Peyer's patch (tissue), 4 donors: ENCODE measurements around the gene MYL6B. TPM values are rescaled to one million over a fixed set of nuclear protein-coding genes. Genes with fewer than 3 reads are reported as not detected.
"Not testable (repeated sequence)": the region's sequence is repeated elsewhere in the genome, so short reads cannot be mapped to it uniquely, and the experiment has no call there.

Source experiments
- DNase-seq, 3 donors: peaks; one replicate each; pipeline ENCODE4 v3.0.0-alpha.2; 2017 to 2019
- H3K27ac ChIP-seq, 4 donors: fragments of 200-600 bp; sonication (generic); one replicate each; pipeline ENCODE4 v1.5.1; 2016 to 2019
- H3K27me3 ChIP-seq, 2 donors: fragments of 200-600 bp; sonication (generic); one replicate each; pipeline ENCODE4 v1.5.1; 2019
- H3K36me3 ChIP-seq, 3 donors: fragments of 200-600 bp; sonication (generic); one replicate each; pipeline ENCODE4 v1.5.1; 2016 to 2019
- H3K4me1 ChIP-seq, 4 donors: fragments of 200-600 bp; sonication (generic); one replicate each; pipeline ENCODE4 v1.5.1; 2016 to 2019
- H3K4me3 ChIP-seq, 4 donors: fragments of 200-600 bp; sonication (generic); 1 replicate in 3 of 4; 2 replicates in 1 of 4; pipeline ENCODE4 v1.5.1; 2016 to 2019; ENCODE audit warnings: mild to moderate bottlenecking in 1 of 4
- H3K9me3 ChIP-seq, 4 donors: fragments of 200-600 bp; sonication (generic); one replicate each; pipeline ENCODE4 v1.5.1; 2016 to 2019; ENCODE audit warnings: mild to moderate bottlenecking in 1 of 4
- POLR2A ChIP-seq, 2 donors: fragments of 450-650 bp; IDR thresholded peaks; one replicate each; pipeline ENCODE4 v1.5.1; 2017; ENCODE audit warnings: antibody characterized with exemption in 2 of 2, mild to moderate bottlenecking in 2 of 2, moderate library complexity in 2 of 2
- total RNA-seq, 4 donors: library from RNA; depleted of rRNA; stranded (reverse); fragments of >200 nt; gene quantifications; one replicate each; pipeline ENCODE4 v1.1.0, GENCODE V29; 2016
- TF ChIP-seq, protein P1 (sequence below), 6 experiments: fragments of 450-650 bp in 4 of 6; fragments of 200-600 bp in 2 of 6; sonication (generic) in 1 of 6; IDR thresholded peaks; one replicate each; pipeline ENCODE4 v1.5.1; 2017 to 2019; ENCODE audit warnings: antibody characterized with exemption in 6 of 6, mild to moderate bottlenecking in 3 of 6, moderate library complexity in 1 of 6

Gene MYL6B
- total RNA-seq, 4 donors from 2014 or later: 16.0 to 46.2 (median 21.3) TPM

- Histone ChIP-seq H3K4me3 (peak overlapping the region; percentile 89 to 98 (median 94)), H3K36me3 (peaks cover 0 to 9% (median 0%) of the 10 kb centered on the region in 3 donors), H3K4me1 (peaks cover 3 to 18% (median 7%) of the 10 kb centered on the region in 4 donors), H3K27me3 (no peaks in the 10 kb centered on the region), H3K27ac (peak overlapping the region; percentile 91 to 95 (median 93)), H3K9me3 (no peaks in the 10 kb centered on the region)
- TF ChIP-seq POLR2A (IDR thresholded peaks at IDR 0.05): peak in 1 of 2 donors; percentile 11
- TF ChIP-seq, protein P1, sequence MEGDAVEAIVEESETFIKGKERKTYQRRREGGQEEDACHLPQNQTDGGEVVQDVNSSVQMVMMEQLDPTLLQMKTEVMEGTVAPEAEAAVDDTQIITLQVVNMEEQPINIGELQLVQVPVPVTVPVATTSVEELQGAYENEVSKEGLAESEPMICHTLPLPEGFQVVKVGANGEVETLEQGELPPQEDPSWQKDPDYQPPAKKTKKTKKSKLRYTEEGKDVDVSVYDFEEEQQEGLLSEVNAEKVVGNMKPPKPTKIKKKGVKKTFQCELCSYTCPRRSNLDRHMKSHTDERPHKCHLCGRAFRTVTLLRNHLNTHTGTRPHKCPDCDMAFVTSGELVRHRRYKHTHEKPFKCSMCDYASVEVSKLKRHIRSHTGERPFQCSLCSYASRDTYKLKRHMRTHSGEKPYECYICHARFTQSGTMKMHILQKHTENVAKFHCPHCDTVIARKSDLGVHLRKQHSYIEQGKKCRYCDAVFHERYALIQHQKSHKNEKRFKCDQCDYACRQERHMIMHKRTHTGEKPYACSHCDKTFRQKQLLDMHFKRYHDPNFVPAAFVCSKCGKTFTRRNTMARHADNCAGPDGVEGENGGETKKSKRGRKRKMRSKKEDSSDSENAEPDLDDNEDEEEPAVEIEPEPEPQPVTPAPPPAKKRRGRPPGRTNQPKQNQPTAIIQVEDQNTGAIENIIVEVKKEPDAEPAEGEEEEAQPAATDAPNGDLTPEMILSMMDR (IDR thresholded peaks at IDR 0.05): no peak
- no peak for DNase-seq
Observed at GRCh38 chr12:56190695-56191155, 38.3 kb downstream of the MYL6B start.

- no peaks in the 10 kb centered on the region for H3K27me3 ChIP-seq
- no peak for DNase-seq
- peaks cover 0 to 12% (median 7%) of the 10 kb centered on the region in 4 donors for H3K4me1 ChIP-seq
- H3K4me3 ChIP-seq: no peak overlapping the region
- no peaks in the 10 kb centered on the region for H3K9me3 ChIP-seq
- H3K36me3 ChIP-seq: no peaks in the 10 kb centered on the region
- no peak overlapping the region for H3K27ac ChIP-seq
- TF ChIP-seq, protein P1 (IDR thresholded peaks at IDR 0.05): no peak
- TF ChIP-seq POLR2A (IDR thresholded peaks at IDR 0.05): no peak
Observed at GRCh38 chr12:56192582-56192981, 40.2 kb downstream of the MYL6B start.

DNA sequence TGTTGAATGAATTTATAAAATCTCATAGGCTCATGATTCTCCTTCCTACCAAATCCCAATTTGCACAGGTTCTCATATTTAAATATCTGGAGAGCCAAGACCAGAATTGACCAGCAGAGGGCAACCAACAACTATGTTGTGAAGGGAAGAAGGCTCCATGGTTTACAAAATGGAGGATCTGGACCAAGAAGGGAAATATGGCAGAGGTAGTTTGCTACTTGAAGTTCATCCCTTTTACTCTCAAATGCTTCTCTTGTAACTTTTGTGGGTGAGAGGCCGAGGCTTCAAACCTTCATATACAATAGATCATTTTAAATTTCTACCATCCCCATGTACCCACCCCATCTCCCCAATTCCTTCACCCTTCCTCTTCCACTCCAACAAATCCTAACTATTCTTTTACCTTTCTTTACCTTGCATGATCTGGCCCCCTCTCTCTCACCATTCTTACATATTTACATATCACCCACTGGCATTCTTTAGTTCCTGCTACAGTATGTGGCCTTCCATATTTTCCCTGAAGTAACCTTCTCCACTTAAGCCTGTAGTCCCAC, 40.7 kb downstream of the MYL6B start:
- Histone ChIP-seq H3K9me3 (no peaks in the 10 kb centered on the region), H3K27ac (no peak overlapping the region), H3K4me1 (peaks cover 0 to 7% (median 4%) of the 10 kb centered on the region in 4 donors), H3K27me3 (no peaks in the 10 kb centered on the region), H3K36me3 (no peaks in the 10 kb centered on the region), H3K4me3 (no peak overlapping the region)
- DNase-seq: peak in 2 of 3 donors; percentile 89 to 94
- TF ChIP-seq, protein P1 (IDR thresholded peaks at IDR 0.05): peak; percentile 81 to 97 (median 94)
- no peak for TF ChIP-seq POLR2A (IDR thresholded peaks at IDR 0.05)

GRCh38 chr12:56196818-56197550, 44.6 kb downstream of the MYL6B start:
- H3K27me3 ChIP-seq, H3K9me3 ChIP-seq, DNase-seq, H3K4me1 ChIP-seq, H3K4me3 ChIP-seq, H3K36me3 ChIP-seq: not testable (repeated sequence)
- H3K27ac ChIP-seq: peak overlapping the region in 2 of 4 donors; percentile 42 to 49

DNA sequence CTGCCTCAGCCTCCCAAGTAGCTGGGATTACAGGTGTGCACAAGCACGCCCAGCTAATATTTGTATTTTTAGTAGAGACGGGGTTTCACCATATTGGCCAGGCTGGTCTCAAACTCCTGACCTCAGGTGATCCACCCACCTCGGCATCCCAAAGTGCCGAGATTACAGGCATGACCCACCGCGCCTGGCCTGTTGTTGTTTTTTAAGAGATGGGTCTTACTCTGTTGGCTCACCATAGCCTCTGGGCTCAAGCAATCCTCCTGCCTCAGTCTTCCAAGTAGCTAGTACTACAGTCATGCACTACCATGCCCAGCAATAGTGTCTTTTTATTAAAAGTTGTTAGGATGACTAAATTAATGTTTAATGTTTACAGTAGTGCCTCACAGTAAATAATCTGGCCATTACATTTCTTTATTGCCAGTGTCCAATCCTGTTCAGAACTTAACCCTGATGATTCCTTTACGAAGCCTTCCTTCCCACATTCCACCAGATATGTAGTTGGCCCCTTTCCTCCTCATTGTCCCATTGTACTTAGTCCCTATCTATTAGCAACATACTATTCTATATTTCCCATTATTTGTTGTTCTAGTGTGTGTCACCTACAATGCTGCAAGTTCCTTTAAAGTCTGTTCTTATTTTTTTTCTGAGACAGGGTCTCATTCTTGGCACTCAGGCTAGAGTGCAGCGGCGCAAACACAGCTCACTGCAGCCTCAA, 45.7 kb downstream of the MYL6B start:
- TF ChIP-seq, protein P1 (IDR thresholded peaks at IDR 0.05): no peak
- TF ChIP-seq POLR2A (IDR thresholded peaks at IDR 0.05): no peak
- Histone ChIP-seq H3K27me3 (no peaks in the 10 kb centered on the region), H3K9me3 (no peaks in the 10 kb centered on the region), H3K4me1 (peaks cover 0 to 6% (median 0%) of the 10 kb centered on the region in 4 donors), H3K27ac (peak overlapping the region in 1 of 4 donors; percentile 39), H3K36me3 (no peaks in the 10 kb centered on the region), H3K4me3 (no peak overlapping the region)
- DNase-seq: no peak

- Histone ChIP-seq H3K9me3 (no peaks in the 10 kb centered on the region), H3K27ac (no peak overlapping the region), H3K27me3 (no peaks in the 10 kb centered on the region), H3K4me3 (no peak overlapping the region), H3K4me1 (peaks cover 0 to 6% (median 0%) of the 10 kb centered on the region in 4 donors), H3K36me3 (no peaks in the 10 kb centered on the region)
- no peak for DNase-seq
- TF ChIP-seq, protein P1 (IDR thresholded peaks at IDR 0.05): no peak
- TF ChIP-seq POLR2A (IDR thresholded peaks at IDR 0.05): no peak
Observed at GRCh38 chr12:56198836-56199235, 46.4 kb downstream of the MYL6B start.
